SK-N-SH (cell line): ENCODE data around the gene MFAP4. TPM values are rescaled to one million over a fixed set of nuclear protein-coding genes. Genes with fewer than 3 reads are reported as not detected.

Experiments
- CTCF ChIA-PET: fragments of 300-600, 350-600 bp; formaldehyde crosslinking; extraction: SDS; loops from one replicate; lab custom pipeline; 2021; lab: Yijun Ruan, JAX
- POLR2A ChIA-PET: fragments of 350-600 bp; sonication (Branson Sonifier 250); formaldehyde crosslinking; extraction: SDS; loops from one replicate; lab custom pipeline; 2020; ENCODE audit warnings: antibody characterized with exemption, inconsistent platforms; lab: Yijun Ruan, JAX
- DNase-seq: peaks from one replicate; pipeline ENCODE4 v3.0.0; 2012
- H2AFZ ChIP-seq: fragments of 200-600 bp; sonication (generic); 2 replicates; pipeline ENCODE4 v1.8.1; 2016; ENCODE audit warnings: antibody characterized with exemption, mild to moderate bottlenecking, low read depth
- H3F3A ChIP-seq: fragments of 200-600 bp; sonication (generic); replicated peaks from 2 replicates; pipeline ENCODE3; 2016; ENCODE audit warnings: antibody characterized with exemption, mild to moderate bottlenecking; ENCODE audit not compliant: insufficient read depth
- H3K27ac ChIP-seq, 2 experiments: fragments of 200-500 bp in 1 of 2; fragments of 200-600 bp in 1 of 2; sonication (Bioruptor generic) in 1 of 2; sonication (generic), shearing (Covaris generic) in 1 of 2; 2 replicates each; pipeline versions ENCODE4 v1.5.1 to v1.6.1; 2014 to 2016; ENCODE audit warnings: low read depth in 2 of 2, inconsistent platforms in 1 of 2, low read length in 1 of 2, mild to moderate bottlenecking in 1 of 2, mixed read lengths in 1 of 2
- H3K27me3 ChIP-seq: fragments of 200-600 bp; sonication (generic), shearing (Covaris generic); 2 replicates; pipeline ENCODE4 v1.6.1; 2016; ENCODE audit warnings: mixed run types; ENCODE audit not compliant: insufficient read depth
- H3K36me3 ChIP-seq, 2 experiments: fragments of 200-500 bp in 1 of 2; fragments of 200-600 bp in 1 of 2; sonication (Bioruptor generic) in 1 of 2; sonication (generic) in 1 of 2; replicated peaks in 1 of 2; 2 replicates each; pipeline versions ENCODE3 to v1.5.1; 2014 to 2016; ENCODE audit warnings: low read length in 1 of 2, mild to moderate bottlenecking in 1 of 2; ENCODE audit not compliant: insufficient read depth in 2 of 2, control insufficient read depth in 1 of 2
- H3K4me1 ChIP-seq, 2 experiments: fragments of 200-500 bp in 1 of 2; fragments of 200-600 bp in 1 of 2; sonication (Bioruptor generic) in 1 of 2; sonication (generic), shearing (Covaris generic) in 1 of 2; 2 replicates each; pipeline versions ENCODE4 v1.5.1 to v1.6.1; 2014 to 2016; ENCODE audit warnings: low read depth in 1 of 2, low read length in 1 of 2, mixed run types in 1 of 2; ENCODE audit not compliant: insufficient read depth in 2 of 2, control insufficient read depth in 1 of 2
- H3K4me2 ChIP-seq: fragments of 200-600 bp; sonication (generic), shearing (Covaris generic); 2 replicates; pipeline ENCODE4 v1.6.1; 2017; ENCODE audit warnings: mixed run types
- H3K4me3 ChIP-seq, 2 experiments: fragments of 200-500 bp in 1 of 2; fragments of 200-600 bp in 1 of 2; sonication (Bioruptor generic) in 1 of 2; sonication (generic), shearing (Covaris generic) in 1 of 2; 2 replicates each; pipeline versions ENCODE4 v1.5.1 to v1.8.1; 2014 to 2016; ENCODE audit warnings: low read depth in 2 of 2, inconsistent platforms in 1 of 2, low read length in 1 of 2, mild to moderate bottlenecking in 1 of 2, mixed read lengths in 1 of 2, moderate library complexity in 1 of 2
- H3K79me2 ChIP-seq: fragments of 200-600 bp; sonication (generic); 2 replicates; pipeline ENCODE4 v1.8.1; 2017; ENCODE audit warnings: mild to moderate bottlenecking; ENCODE audit not compliant: insufficient read depth
- H3K9ac ChIP-seq: fragments of 200-600 bp; sonication (generic); 2 replicates; pipeline ENCODE4 v1.6.1; 2017; ENCODE audit warnings: mixed run types
- H3K9me2 ChIP-seq: fragments of 200-600 bp; sonication (generic); 2 replicates; pipeline ENCODE4 v1.6.1; 2017; ENCODE audit warnings: mixed run types
- H3K9me3 ChIP-seq: fragments of 200-600 bp; sonication (generic); 2 replicates; pipeline ENCODE4 v1.6.1; 2017; ENCODE audit warnings: mixed run types, mild to moderate bottlenecking, moderate library complexity
- H4K20me1 ChIP-seq: fragments of 200-600 bp; sonication (generic); 2 replicates; pipeline ENCODE4 v1.6.1; 2017; ENCODE audit warnings: mild to moderate bottlenecking, mixed run types; ENCODE audit not compliant: insufficient read depth
- CHD2 ChIP-seq: fragments of 150-350 bp; IDR thresholded peaks from 2 replicates; pipeline ENCODE4 v1.6.1; 2018; ENCODE audit warnings: low read length; ENCODE audit not compliant: partially characterized antibody
- FOSL2 ChIP-seq: IDR thresholded peaks from 2 replicates; pipeline ENCODE4 v1.4.0; 2012; ENCODE audit warnings: low read depth, mild to moderate bottlenecking, moderate library complexity, borderline replicate concordance
- FOXM1 ChIP-seq: IDR thresholded peaks from 2 replicates; pipeline ENCODE4 v1.4.0; 2012; ENCODE audit warnings: low read depth, mild to moderate bottlenecking
- GABPA ChIP-seq: IDR thresholded peaks from 2 replicates; pipeline ENCODE4 v1.4.0; 2012; ENCODE audit warnings: low read depth, mild to moderate bottlenecking
- GATA2 ChIP-seq: sonication (generic); formaldehyde crosslinking; IDR thresholded peaks from 2 replicates; pipeline ENCODE4 v1.5.0; 2020; ENCODE audit warnings: mild to moderate bottlenecking, missing genetic modification reagents
- IRF3 ChIP-seq: fragments of 150-350 bp; IDR thresholded peaks from 2 replicates; pipeline ENCODE4 v1.6.1; 2016; ENCODE audit warnings: mild to moderate bottlenecking, low read depth, low read length
- JUND ChIP-seq: IDR thresholded peaks from 2 replicates; pipeline ENCODE4 v1.4.0; 2012
- MXI1 ChIP-seq: IDR thresholded peaks from 2 replicates; pipeline ENCODE4 v1.6.1; 2012; ENCODE audit warnings: mild to moderate bottlenecking, low read depth, low read length, improper control_type of control experiment
- PBX3 ChIP-seq: IDR thresholded peaks from 2 replicates; pipeline ENCODE4; 2012
- SIN3A ChIP-seq: IDR thresholded peaks from 2 replicates; pipeline ENCODE4 v1.6.1; 2012; ENCODE audit warnings: low read depth, mild to moderate bottlenecking, low read length, moderate library complexity, borderline replicate concordance
- TCF12 ChIP-seq: IDR thresholded peaks from 2 replicates; pipeline ENCODE4 v1.4.0; 2012
- TEAD4 ChIP-seq: IDR thresholded peaks from 2 replicates; pipeline ENCODE4 v1.4.0; 2012; ENCODE audit warnings: mild to moderate bottlenecking, borderline replicate concordance; ENCODE audit not compliant: insufficient read depth
- USF1 ChIP-seq: IDR thresholded peaks from 2 replicates; pipeline ENCODE4 v1.4.0; 2012; ENCODE audit warnings: low read depth, borderline replicate concordance
- YY1 ChIP-seq: IDR thresholded peaks from 2 replicates; pipeline ENCODE4 v1.4.0; 2012; ENCODE audit warnings: low read depth, mild to moderate bottlenecking
- WGBS: methylation state at CpG from one replicate; pipeline ENCODE4 v1.1.6; 2017; ENCODE audit warnings: low lambda C conversion rate; 5-methylcytosine and 5-hydroxymethylcytosine counted together
- polyA plus RNA-seq, 3 experiments: library from polyadenylated mRNA; depleted of rRNA; stranded (reverse); fragments of >200 nt; gene quantifications; 2 replicates each; pipeline ENCODE4 v1.2.3, GENCODE V29; 2012
- TF ChIP-seq, protein P1 (sequence below): fragments of 200-600 bp; sonication (generic); IDR thresholded peaks from 2 replicates; pipeline ENCODE4 v1.6.1; 2017; ENCODE audit warnings: antibody characterized with exemption, mild to moderate bottlenecking, moderate library complexity
- TF ChIP-seq, protein P2 (sequence below): fragments of 150-350 bp; IDR thresholded peaks from 2 replicates; pipeline ENCODE4 v1.6.1; 2017; ENCODE audit warnings: antibody characterized with exemption, low read length, low read depth, borderline replicate concordance

Gene MFAP4
- polyA plus RNA-seq, 1 of the 3 experiments (the other 2 are of a cell fraction): 120 TPM

GRCh38 chr17:19386051-19386929 is 700 bp downstream of the MFAP4 start:
- TF ChIP-seq GABPA (no peak), TEAD4 (no peak), MXI1 (0 out of 2 replicates have a peak, but pooled peaks have one; percentile 11), USF1 (no peak), SIN3A (peak; percentile 77; the same call in 1 of the 2 replicates), IRF3 (no peak), FOSL2 (peak; percentile 54; the same call in 1 of the 2 replicates), JUND (peak; percentile 57), TCF12 (peak; percentile 44; the same call in 1 of the 2 replicates), CHD2 (no peak), GATA2 (CRISPR knock-in tag) (no peak), FOXM1 (no peak), YY1 (0 out of 2 replicates have a peak, but pooled peaks have one; percentile 60), PBX3 (peak; percentile 53)
- TF ChIP-seq, protein P1, sequence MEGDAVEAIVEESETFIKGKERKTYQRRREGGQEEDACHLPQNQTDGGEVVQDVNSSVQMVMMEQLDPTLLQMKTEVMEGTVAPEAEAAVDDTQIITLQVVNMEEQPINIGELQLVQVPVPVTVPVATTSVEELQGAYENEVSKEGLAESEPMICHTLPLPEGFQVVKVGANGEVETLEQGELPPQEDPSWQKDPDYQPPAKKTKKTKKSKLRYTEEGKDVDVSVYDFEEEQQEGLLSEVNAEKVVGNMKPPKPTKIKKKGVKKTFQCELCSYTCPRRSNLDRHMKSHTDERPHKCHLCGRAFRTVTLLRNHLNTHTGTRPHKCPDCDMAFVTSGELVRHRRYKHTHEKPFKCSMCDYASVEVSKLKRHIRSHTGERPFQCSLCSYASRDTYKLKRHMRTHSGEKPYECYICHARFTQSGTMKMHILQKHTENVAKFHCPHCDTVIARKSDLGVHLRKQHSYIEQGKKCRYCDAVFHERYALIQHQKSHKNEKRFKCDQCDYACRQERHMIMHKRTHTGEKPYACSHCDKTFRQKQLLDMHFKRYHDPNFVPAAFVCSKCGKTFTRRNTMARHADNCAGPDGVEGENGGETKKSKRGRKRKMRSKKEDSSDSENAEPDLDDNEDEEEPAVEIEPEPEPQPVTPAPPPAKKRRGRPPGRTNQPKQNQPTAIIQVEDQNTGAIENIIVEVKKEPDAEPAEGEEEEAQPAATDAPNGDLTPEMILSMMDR: no peak
- TF ChIP-seq, protein P2, sequence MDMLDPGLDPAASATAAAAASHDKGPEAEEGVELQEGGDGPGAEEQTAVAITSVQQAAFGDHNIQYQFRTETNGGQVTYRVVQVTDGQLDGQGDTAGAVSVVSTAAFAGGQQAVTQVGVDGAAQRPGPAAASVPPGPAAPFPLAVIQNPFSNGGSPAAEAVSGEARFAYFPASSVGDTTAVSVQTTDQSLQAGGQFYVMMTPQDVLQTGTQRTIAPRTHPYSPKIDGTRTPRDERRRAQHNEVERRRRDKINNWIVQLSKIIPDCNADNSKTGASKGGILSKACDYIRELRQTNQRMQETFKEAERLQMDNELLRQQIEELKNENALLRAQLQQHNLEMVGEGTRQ: no peak
- TF ChIP-seq, all 33 proteins: peak for 7
- Histone ChIP-seq H3K4me2 (peak overlapping the region; percentile 92), H3K4me3 (peak overlapping the region; percentile 55 to 69), H3K9me3 (no peaks in the 10 kb centered on the region), H3K79me2 (peaks cover 42% of the 10 kb centered on the region), H3K27me3 (no peaks in the 10 kb centered on the region), H3K36me3 (peaks cover 12 to 29% of the 10 kb centered on the region in 2 experiments), H2AFZ (no peak overlapping the region), H3F3A (peaks cover 55% of the 10 kb centered on the region), H4K20me1 (0 out of 2 replicates have a peak, but pooled peaks cover 7% of the 10 kb centered on the region), H3K4me1 (peaks cover 58 to 82% of the 10 kb centered on the region in 2 experiments), H3K9me2 (no peaks in the 10 kb centered on the region), H3K9ac (peak overlapping the region; percentile 77; the same call in 1 of the 2 replicates), H3K27ac (peak overlapping the region; percentile 98 to 99)
- POLR2A ChIA-PET: interaction anchor here (0.7 to 2.8 kb wide), 4 partner anchors 8 to 25 kb away, joined by 3 to 29 read pairs (median 11); partner anchors contain the start of genes B9D1, MAPK7 and RNF112
- peak; percentile 42 for DNase-seq
- CTCF ChIA-PET: interaction anchor here (0.7 to 7.2 kb wide), 4 partner anchors 24 to 139 kb away, joined by 3 to 56 read pairs (median 17); partner anchors contain the start of genes B9D1 and RNF112
- 18% methylated on average over 10 of the region's 20 CpGs for WGBS
